CMK (cell line): ENCODE measurements around the gene PLXNB2.

Experiments used
- DNase-seq: peaks from one replicate; pipeline ENCODE4 v3.0.0-alpha.2; 2010; ENCODE audit warnings: low read depth

The PLXNB2 gene

GRCh38 chr22:50264946-50265669, 42.3 kb downstream of the PLXNB2 start:
- DNase-seq: no peak

GRCh38 chr22:50264104-50264745, 43.2 kb downstream of the PLXNB2 start:
- DNase-seq: no peak

DNA sequence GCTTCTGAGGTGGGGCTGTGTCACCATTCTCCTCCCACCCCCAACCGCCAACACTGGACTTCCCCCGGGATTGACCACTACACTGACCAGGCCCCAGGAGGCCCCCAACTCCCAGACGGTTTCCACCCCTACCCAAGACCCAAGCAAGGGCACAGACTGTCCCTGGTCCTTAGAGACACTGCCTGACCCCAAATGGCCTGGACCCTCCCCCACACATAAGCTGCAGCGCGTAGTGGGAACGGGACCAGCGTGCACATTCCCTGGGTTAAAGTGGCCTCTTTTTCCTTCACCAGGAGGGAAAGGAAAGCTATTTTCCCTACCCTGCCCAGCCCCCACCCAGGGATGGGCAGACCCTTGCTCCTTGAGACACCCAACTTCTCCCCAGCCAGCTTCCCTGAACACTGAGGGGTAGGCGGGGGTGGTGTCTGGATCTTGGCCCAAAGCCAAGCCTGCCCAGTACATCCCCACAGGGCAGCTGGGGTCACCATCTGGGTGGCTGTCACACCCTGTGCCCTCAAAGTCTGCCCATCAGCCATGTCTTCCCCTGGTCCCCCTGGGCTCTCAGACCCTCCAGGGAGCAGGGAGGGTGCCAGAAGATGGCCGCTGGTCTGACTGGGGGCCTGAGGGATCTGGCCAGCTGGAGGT, 44.4 kb downstream of the PLXNB2 start:
- DNase-seq: no peak

GRCh38 chr22:50262460-50262911, 45.0 kb downstream of the PLXNB2 start:
- no peak for DNase-seq

DNA sequence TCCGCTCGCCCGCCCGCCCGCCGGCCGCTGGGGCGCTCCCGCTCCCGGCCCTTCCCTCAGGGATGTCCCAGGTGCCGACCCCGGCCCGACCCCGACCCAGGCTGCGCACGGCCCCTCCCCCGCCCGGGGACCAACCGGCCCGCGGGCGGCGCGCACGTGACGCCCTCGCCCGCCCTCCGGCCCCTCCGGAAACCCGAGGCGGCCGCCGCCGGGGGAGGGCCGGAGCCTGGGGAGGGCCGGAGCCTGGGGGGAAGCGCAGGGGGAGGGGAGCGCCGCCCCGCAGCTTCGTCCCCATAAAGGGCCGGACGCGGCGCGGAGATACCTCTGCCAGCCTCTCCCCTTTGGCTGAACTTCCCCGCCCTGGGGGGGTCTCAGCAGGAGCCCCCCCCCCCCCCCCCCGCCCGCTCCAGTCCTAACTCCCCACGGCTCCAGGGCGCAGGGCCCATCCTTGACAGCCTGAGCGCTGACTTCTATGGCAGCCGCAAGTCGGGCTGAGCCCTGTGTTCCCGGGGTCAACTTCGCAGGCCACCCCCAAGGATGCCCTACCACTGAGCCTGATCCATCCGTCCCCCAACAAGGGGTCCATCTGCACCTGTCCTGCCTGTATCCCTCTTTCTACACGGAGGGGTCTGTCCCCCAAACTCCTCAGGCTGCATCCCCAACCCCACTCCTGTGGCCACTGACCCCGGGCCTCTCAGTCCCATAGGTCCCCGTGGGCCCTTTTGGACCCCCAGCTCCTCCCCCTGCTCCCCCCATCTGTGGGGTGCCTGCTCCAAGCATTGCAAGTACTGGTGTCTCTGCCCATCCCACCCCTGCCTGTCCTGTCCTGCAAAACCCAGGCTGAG, 45.6 kb downstream of the PLXNB2 start, which contains the start of gene MAPK12:
TSS of gene MAPK12 (minus strand) at position 69 of the 845 bp plus-strand sequence. CDS start 174 bp downstream, outside the sequence.
- DNase-seq: no peak

- no peak for DNase-seq
Measured at GRCh38 chr22:50260801-50261614, 46.4 kb downstream of the PLXNB2 start.

GRCh38 chr22:50260434-50260800, 47.0 kb downstream of the PLXNB2 start:
- no peak for DNase-seq

GRCh38 chr22:50259302-50259701, 48.1 kb downstream of the PLXNB2 start:
- no peak for DNase-seq

- no peak for DNase-seq
Measured at GRCh38 chr22:50258361-50259292, 48.8 kb downstream of the PLXNB2 start.

GRCh38 chr22:50257451-50258360, 49.7 kb downstream of the PLXNB2 start:
- DNase-seq: no peak

GRCh38 chr22:50257041-50257440, 50.4 kb downstream of the PLXNB2 start:
- DNase-seq: no peak

DNA sequence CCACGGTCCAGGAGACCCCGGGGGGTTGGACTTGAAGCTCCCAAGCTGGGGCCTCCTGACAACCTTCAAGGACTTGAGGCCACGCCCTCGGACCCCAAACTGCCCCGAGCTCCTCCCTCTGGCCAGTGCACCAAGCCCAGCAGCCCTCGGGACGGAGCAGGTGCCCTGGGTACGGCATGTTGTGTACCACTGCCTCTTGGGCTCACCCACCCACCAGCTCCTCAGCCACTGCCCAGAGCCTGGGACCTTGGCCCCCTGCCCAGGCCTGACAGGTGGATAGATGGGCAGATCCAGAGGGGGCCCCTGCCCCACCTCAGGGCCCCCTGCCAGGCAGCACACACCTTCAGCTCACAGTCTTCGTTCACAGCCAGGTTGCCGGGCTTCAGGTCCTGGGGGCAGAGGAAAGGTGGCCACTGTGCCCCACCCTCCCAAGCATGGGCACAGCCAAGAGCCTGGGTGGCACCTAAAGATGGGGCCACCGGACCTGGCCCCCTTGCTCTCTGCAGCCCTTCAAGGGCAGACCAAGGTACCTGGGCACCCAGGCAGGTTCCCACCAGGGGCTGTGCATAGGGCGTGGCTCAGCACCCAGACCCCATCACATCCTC, 51.1 kb downstream of the PLXNB2 start:
- no peak for DNase-seq

- no peak for DNase-seq
Measured at GRCh38 chr22:50255607-50256006, 51.8 kb downstream of the PLXNB2 start.

GRCh38 chr22:50255099-50255498, 52.3 kb downstream of the PLXNB2 start:
- DNase-seq: no peak

DNA sequence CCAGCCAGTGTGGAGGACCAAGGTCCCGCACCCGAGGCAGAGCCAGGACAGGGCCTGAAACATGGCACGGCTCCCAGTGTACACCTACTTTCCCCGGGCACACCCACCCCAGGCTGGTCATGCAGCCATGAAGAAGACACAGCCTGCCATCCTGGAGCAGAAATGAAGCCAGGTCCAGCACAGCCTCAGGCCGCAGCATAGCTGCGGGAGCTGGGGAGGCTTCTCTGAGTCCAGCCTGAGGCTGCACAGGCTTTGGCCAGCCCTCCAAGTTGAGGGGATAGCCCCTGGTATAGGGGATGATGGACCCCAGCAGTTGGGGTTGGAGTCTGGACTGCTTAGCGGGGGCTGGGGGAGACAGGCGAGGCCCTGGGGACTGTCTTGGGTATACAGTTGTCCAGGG, 53.5 kb downstream of the PLXNB2 start:
- DNase-seq: no peak

DNA sequence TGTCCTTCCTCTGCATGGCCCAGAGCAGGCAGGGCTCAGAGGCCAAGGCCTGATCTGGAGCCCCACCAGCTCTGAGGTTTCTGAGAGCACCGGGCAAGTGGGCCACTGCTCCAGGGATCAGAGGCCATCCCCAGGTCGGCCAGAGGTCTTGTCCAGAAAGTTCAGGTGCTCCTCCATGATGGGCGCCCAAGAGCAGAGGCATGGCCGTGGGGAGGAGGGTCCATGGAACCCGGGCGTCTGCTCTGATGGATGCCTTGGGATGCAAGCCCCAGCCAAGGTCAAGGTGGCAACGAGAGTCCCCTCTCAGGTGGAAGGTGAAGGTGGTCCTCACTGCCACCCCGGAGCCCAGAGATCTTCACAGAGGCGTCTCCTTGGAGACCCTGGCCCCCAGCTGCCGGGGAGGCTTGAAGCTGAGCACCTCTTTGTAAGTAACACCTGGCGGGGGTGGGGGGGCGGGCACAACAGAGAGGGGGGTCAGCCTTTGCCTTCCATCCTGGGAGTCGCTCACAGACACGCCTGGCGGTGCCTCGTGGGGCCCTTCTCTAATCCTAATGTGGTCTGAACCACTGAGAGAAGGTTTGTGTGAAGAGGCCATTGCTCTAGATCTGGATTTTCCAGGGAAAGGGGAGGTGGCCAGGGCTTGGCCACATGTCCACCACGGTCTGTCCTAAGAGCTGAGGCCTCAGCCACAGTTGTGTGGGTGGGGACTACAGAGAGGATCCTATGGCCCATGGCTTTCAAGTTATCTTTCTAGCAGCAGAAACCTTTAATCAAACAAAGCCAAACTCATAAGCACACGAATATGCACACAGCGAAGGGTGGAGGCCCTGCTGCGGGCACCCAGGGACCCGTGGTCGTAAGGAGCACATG, 54.2 kb downstream of the PLXNB2 start:
- no peak for DNase-seq
